Upper lobe of right lung (tissue), 1 donor: ENCODE results near the gene CELSR1. TPM values are rescaled to one million over a fixed set of nuclear protein-coding genes. Genes with fewer than 3 reads are reported as not detected.

Experiments
- ATAC-seq: fragments of 200-7000 bp; cut with Tn5 transposase; one replicate; pipeline ENCODE4 v1.9.1; 2020; ENCODE audit warnings: mild to moderate bottlenecking, moderate library complexity
- DNase-seq: peaks from one replicate; pipeline ENCODE4 v3.0.0-alpha.2; 2020
- H3K27ac ChIP-seq: fragments of 200-600 bp; one replicate; pipeline ENCODE4 v1.8.0; 2022
- H3K27me3 ChIP-seq: fragments of 200-600 bp; one replicate; pipeline ENCODE4 v1.8.0; 2022; ENCODE audit warnings: mild to moderate bottlenecking
- H3K36me3 ChIP-seq: fragments of 200-600 bp; one replicate; pipeline ENCODE4 v1.8.0; 2022
- H3K4me1 ChIP-seq: fragments of 200-600 bp; one replicate; pipeline ENCODE4 v1.8.0; 2022
- H3K4me3 ChIP-seq: fragments of 200-600 bp; one replicate; pipeline ENCODE4 v1.8.0; 2022; ENCODE audit warnings: mild to moderate bottlenecking
- H3K9me3 ChIP-seq: fragments of 200-600 bp; one replicate; pipeline ENCODE4 v1.8.0; 2022
- intact Hi-C: fragments of 100-400 bp; cut with DNase I; formaldehyde crosslinking; loops from one replicate; pipeline ENCODE4 v1.11.0; 2022
- total RNA-seq: library from RNA; stranded (reverse); fragmentation: NEBNext Ultra II Directional; extraction: Animal tissue kit (Norgen Biotek cat#: 25700); gene quantifications from one replicate; pipeline ENCODE4 v1.2.1, GENCODE V29; 2021
- TF ChIP-seq, protein P1 (sequence below): fragments of 200-600 bp; IDR thresholded peaks from one replicate; pipeline ENCODE4 v1.8.0; 2022; ENCODE audit warnings: antibody characterized with exemption
- donor health status: DM: no; HTN: yes; CAD: no; lungs with severe emphysema.

The CELSR1 gene
- total RNA-seq, 1 donor from 2014 or later: 53.5 TPM

GRCh38 chr22:46428171-46428570 lies 109.2 kb downstream of the CELSR1 start:
- Histone ChIP-seq H3K27ac (no peak overlapping the region), H3K9me3 (no peaks in the 10 kb centered on the region), H3K4me3 (no peak overlapping the region), H3K27me3 (no peaks in the 10 kb centered on the region), H3K4me1 (peaks cover 4% of the 10 kb centered on the region), H3K36me3 (no peaks in the 10 kb centered on the region)
- DNase-seq: no peak
- TF ChIP-seq, protein P1, sequence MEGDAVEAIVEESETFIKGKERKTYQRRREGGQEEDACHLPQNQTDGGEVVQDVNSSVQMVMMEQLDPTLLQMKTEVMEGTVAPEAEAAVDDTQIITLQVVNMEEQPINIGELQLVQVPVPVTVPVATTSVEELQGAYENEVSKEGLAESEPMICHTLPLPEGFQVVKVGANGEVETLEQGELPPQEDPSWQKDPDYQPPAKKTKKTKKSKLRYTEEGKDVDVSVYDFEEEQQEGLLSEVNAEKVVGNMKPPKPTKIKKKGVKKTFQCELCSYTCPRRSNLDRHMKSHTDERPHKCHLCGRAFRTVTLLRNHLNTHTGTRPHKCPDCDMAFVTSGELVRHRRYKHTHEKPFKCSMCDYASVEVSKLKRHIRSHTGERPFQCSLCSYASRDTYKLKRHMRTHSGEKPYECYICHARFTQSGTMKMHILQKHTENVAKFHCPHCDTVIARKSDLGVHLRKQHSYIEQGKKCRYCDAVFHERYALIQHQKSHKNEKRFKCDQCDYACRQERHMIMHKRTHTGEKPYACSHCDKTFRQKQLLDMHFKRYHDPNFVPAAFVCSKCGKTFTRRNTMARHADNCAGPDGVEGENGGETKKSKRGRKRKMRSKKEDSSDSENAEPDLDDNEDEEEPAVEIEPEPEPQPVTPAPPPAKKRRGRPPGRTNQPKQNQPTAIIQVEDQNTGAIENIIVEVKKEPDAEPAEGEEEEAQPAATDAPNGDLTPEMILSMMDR: no peak
- intact Hi-C loops: no loop called here
- ATAC-seq: no peak

DNA sequence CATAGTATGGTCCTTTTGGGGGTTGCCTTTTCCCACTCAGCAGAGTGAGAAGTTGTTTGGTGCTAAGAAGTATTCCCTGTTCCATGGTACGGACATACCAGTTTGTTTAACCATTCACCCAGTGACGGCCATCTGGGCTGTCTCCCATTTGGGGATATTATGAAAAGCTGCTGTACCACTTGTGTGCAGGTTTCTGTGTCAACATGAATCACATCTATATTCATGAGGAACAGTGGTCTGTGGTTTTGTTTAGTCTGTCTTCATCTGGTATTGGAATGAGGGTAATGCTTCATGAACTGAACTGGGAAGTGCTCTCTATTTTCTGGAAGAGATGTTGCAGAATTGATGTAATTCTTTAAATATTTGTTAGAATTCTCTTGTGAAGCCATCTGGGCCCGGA lies 112.4 kb downstream of the CELSR1 start:
- Histone ChIP-seq H3K4me1 (peaks cover 4% of the 10 kb centered on the region), H3K36me3 (no peaks in the 10 kb centered on the region), H3K27ac (no peak overlapping the region), H3K9me3 (no peaks in the 10 kb centered on the region), H3K27me3 (no peaks in the 10 kb centered on the region), H3K4me3 (no peak overlapping the region)
- DNase-seq: no peak
- ATAC-seq: no peak
- intact Hi-C loops: no loop called here
- TF ChIP-seq, protein P1: no peak

DNA sequence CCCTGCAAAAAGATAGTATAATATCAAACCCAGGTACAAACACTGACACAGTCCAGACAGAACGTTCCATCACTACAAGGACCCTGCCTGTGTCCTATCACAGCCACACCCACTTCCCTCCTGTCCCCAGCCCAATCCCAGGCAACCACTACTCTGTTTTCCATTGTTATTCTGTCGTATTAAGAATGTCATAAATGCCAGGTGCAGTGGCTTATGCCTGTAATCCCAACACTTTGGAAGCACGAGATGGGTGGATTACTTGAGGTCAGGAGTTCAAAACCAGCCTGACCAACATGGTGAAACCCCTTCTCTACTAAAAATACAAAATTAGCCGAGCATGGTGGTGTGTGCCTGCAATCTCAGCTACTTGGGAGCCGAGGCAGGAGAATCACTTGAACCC lies 112.9 kb downstream of the CELSR1 start:
- DNase-seq (no peak), ATAC-seq (no peak)
- H3K36me3 ChIP-seq: no peaks in the 10 kb centered on the region
- no peak overlapping the region for H3K4me3 ChIP-seq
- TF ChIP-seq, protein P1: no peak
- no peak overlapping the region for H3K27ac ChIP-seq
- intact Hi-C loops: no loop called here
- peaks cover under 1% of the 10 kb centered on the region for H3K4me1 ChIP-seq
- no peaks in the 10 kb centered on the region for H3K27me3 ChIP-seq
- no peaks in the 10 kb centered on the region for H3K9me3 ChIP-seq

DNA sequence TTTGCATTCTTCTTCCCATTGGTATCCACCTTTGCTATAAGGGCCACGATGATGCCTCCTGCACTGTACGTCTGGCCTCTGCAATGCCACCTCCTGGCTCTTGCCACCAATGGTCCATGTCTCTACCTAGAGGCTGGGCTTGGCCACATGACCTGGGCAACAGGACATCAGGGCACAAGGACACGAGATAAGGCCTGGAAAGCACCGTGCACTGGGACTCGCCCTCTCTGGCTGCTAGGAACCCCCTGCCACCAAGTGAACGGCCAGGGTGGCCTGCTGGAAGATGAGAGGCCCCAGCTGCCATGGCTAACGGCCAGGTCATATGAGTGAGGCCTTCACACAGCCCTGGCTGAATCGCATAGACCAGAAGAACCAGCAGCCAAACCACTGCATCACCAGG lies 114.5 kb downstream of the CELSR1 start:
- H3K27ac ChIP-seq: no peak overlapping the region
- DNase-seq (no peak), ATAC-seq (no peak)
- TF ChIP-seq, protein P1: no peak
- H3K4me1 ChIP-seq: no peaks in the 10 kb centered on the region
- H3K27me3 ChIP-seq: no peaks in the 10 kb centered on the region
- H3K36me3 ChIP-seq: no peaks in the 10 kb centered on the region
- no peaks in the 10 kb centered on the region for H3K9me3 ChIP-seq
- intact Hi-C loops: no loop called here
- H3K4me3 ChIP-seq: no peak overlapping the region

DNA sequence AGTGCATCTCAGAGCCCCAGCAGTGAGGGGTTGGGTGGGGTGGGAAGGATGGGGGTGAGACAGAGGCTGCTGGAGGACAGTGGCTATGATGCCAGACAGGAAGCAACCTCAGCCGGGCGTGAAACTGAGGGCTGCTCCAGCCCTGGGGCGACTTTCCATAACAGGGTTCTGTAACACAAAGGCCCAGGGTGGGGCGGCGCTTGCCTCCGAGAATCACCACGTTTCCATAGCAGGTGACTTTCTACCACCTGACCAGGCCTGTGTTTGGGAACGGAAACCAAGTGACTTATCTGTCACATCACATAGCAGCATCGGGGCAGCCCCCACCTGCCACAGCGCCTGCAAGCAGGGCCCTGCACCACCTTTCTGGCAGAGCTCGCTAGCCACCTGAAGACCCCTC lies 116.2 kb downstream of the CELSR1 start:
- no peaks in the 10 kb centered on the region for H3K9me3 ChIP-seq
- no peaks in the 10 kb centered on the region for H3K4me1 ChIP-seq
- intact Hi-C loops: no loop called here
- DNase-seq (no peak), ATAC-seq (no peak)
- no peaks in the 10 kb centered on the region for H3K36me3 ChIP-seq
- H3K4me3 ChIP-seq: no peak overlapping the region
- no peak overlapping the region for H3K27ac ChIP-seq
- H3K27me3 ChIP-seq: no peaks in the 10 kb centered on the region
- TF ChIP-seq, protein P1: no peak
